ENCODE results near the gene OVCH1.

GRCh38 chr12:29427964-29428363 is 69.5 kb downstream of the OVCH1 start:
- TF ChIP-seq CTCF (IDR thresholded peaks at IDR 0.05) (no peak), POLR2AphosphoS5 (IDR thresholded peaks at IDR 0.05; ENCODE audit: insufficient read depth in 1 of 2, low read depth in 1 of 2) (no peak), POLR2A (IDR thresholded peaks at IDR 0.05) (no peak)
